GM21786 (cell line): ENCODE results near the gene RCBTB2.

Experiments used
- ATAC-seq: cut with Tn5 transposase; IDR thresholded peaks from one replicate; pipeline ENCODE4 v1.9.1; 2021; ENCODE audit not compliant: unreplicated experiment

The RCBTB2 gene

GRCh38 chr13:48496271-48497161, 36.4 kb downstream of the RCBTB2 start:
- no peak for ATAC-seq

DNA sequence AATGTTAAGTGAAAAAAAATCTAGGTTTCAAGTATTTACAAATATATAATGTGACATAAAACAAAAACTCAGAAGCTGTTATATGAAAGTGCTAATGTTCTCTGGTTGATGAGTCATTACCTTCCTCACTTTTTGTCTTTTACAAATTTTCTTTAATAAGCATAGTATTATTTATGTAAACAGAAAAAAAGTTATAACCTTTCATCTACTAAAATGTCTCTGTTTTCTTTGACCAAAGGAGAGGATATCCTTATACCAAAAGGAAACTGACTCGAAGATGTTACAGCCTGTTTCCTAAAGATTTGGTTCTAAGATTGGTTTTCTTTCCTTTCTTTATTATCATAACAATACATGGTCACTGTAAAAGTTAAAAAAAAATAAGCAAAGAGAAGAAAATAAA, 38.0 kb downstream of the RCBTB2 start:
- ATAC-seq: no peak

DNA sequence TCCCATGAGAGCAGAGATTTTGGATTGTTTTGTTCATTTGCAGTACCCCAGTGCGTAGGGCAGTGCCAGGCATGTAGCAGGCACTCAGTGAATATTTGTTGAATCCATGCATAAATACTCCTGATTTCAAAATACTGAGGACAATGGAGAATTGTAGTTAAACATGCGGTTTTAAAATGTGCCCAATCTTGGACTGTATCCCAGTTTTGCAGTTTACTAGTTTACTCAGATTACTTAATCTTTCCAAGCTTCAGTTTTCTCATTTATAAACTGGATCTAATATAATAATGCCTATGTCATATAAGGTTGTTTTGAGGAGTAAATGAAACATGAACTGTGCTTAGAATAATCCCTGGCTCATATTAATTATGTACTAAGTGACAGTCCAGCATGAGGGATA, 39.0 kb downstream of the RCBTB2 start:
- ATAC-seq: no peak

DNA sequence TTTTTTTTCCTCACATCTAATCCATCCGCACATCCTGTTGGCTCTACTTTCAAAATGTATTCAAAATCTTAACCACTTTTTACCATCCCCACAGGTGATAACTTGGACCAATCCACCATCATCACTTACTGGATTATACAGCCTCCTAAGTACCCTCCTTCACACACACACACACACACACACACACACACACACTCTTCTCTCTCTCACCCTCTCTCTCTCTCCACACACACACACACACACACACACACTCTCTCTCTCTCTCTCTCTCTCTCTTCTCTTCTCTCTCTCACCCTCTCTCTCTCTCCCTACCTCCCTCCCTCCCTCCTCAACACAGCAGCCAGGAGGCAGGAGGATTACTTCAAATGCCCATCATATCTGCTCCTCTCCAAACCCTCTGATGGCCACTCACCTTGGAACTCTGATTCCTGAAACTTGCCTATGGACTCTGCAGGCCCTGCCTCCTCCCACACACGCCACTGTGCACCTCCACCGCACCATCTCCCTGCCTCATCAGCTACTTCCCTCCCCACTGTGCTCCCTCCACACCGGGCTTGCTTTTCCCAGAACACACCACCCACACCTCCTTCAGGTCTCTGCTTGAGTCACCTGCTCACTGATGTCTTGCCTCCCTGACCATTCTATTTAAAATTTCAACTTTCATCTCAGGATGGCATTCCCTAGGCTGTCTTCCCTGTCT, 39.7 kb downstream of the RCBTB2 start:
- no peak for ATAC-seq

DNA sequence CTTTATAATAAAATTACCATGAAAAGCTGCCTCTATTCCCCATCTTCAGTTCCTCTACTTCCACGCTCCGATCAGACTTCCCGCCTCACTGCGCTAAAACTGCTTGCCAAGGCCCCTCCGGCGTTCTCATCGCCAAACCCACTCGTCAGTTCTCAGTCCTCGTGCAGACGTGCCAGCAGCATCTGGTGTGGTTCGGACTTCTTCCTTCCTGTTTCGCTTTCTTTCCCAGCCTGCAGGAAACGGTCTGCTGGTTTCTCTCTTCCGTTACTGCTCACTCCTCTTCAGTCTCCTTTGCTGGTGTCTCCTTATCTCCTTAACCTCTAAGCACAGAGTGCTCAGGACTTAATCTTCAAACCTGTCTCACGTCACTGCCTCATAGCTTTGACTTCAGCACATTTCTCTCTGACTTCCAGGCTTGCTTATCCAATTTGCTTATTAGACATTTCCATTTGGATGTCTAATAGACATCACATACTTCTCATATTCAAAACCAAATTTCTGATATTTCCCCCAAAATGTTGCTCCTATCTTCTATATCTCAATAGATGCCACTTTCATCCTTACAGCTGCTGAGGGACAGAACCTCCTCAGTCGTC, 40.3 kb downstream of the RCBTB2 start:
- ATAC-seq: peak; percentile 78

DNA sequence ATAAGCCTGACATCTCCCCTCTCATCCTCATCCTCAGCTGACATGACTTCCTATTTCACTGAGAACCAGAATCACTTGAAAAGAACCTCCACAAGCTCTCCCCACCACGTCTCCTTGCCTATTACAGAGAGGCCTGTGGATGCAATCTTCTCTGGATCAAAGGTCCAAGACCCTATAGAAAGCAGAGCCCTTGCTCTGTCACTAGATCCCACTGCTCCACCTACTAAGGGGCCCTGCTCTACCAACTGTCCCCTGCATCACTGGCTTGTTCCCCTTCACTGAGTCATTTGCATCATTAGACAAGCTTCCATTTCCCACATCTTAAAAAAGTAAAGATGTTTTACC, 40.8 kb downstream of the RCBTB2 start:
- ATAC-seq: peak; percentile 50

DNA sequence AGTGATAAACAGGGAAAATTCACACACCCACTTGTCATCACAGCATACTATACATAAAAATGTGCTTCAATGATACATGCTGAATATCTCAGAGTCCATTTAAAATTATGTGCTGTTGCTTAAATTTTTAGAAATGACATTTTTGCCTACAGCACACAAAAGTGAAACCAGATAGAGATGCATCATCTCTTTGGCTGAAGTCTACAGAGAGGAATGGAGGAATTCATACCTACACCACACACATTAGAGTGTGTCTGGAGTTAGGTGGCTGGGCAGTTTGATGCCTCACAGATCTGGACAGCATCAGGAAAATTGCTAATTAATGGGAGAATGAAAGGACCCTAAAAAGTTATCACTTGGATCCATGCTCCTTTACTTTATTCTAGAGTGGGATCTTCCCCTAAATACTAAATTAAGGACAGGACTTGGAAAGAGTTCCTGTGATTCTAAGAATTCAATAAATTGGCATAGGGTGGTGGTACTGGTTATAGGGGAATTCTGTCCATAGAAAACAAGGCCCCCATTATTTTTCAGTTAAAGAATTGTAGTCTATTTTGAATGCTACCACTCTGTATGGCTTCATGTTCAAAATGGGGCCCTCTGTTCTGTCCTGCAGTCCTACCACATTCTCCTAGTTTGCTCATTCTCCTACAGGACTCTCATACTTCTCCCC, 41.3 kb downstream of the RCBTB2 start:
- ATAC-seq: no peak

DNA sequence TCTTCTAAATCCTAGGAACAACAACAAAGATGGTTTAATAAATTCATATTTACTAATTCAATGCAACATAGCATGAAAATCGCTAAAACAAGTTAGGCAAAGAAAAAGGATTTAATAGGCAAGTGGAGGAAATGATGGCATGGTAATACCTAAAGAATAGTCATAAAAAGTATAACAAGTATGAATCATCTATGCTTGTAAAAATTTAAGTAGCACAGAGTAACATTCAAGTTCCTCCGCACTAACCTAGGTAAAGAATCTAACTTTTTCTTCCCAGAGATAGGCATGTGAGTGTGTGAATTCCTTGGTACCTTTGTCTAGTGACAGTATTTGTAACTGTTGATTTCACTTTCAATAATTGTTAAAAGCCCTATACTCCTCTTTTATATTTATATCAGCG, 42.6 kb downstream of the RCBTB2 start:
- no peak for ATAC-seq

DNA sequence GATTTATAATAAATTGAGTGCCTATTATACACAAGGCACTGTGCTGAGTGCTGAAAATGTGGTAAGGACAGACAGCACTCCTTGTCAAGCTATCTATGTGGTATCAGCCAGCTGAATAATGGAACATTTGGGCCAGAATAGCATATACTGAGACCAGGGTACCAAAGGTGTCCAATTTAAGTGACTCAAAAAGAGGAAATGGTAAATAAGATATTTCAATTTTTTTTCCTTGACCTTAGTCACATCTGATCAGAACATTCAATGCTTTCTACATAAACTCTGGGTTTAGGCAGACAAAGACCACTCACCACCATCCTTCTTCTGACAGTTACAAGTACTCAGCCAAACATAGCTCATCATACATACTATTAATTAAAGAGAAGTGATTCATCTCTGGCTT, 43.2 kb downstream of the RCBTB2 start:
- no peak for ATAC-seq

DNA sequence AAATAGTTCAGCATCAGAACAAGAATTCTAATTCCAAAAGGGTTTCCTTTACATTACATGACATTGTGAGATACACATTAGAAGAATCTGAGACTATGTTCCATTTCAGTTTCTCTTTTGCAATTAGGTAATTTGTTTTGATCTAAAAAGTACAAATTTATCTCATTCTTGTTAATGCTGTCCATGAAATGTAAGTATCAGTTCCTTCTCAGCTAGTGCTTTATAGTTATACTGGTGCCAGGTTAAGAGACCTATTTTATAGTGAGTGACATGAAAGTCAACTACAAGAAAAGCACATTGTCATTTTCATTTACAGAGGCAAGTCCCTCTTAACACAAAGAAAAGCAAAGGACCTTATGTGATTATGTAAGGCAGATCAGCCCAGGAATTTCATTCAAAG, 43.9 kb downstream of the RCBTB2 start:
- peak; percentile 27 for ATAC-seq

GRCh38 chr13:48487968-48488367, 44.9 kb downstream of the RCBTB2 start:
- no peak for ATAC-seq

GRCh38 chr13:48486836-48487235, 46.0 kb downstream of the RCBTB2 start:
- ATAC-seq: no peak

GRCh38 chr13:48486362-48486761, 46.5 kb downstream of the RCBTB2 start:
- no peak for ATAC-seq

DNA sequence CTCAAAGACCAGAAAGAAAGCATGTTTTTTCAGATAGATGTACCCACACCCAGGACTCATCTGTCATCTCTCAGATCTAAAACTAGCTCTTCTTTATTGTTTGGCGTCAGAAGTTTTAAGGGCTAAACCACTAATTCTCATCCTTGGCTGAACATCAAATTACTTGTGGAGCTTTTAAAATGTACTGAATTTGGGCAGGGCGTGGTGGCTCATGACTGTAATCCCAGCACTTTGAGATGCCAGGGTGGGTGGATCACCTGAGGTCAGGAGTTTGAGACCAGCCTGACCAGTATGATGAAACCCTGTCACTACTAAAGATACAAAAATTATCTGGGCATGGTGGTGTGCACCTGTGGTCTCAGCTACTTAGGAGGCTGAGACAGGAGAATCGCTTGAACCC, 47.4 kb downstream of the RCBTB2 start:
- no peak for ATAC-seq

GRCh38 chr13:48483575-48483974, 49.3 kb downstream of the RCBTB2 start:
- no peak for ATAC-seq

- ATAC-seq: no peak
These were observed 54.5 kb downstream of the RCBTB2 start for GRCh38 chr13:48478391-48478790.

GRCh38 chr13:48477191-48477855, 55.6 kb downstream of the RCBTB2 start:
- ATAC-seq: peak; percentile 67

GRCh38 chr13:48476686-48477085, 56.2 kb downstream of the RCBTB2 start:
- no peak for ATAC-seq

GRCh38 chr13:48476215-48476614, 56.7 kb downstream of the RCBTB2 start:
- ATAC-seq: no peak

DNA sequence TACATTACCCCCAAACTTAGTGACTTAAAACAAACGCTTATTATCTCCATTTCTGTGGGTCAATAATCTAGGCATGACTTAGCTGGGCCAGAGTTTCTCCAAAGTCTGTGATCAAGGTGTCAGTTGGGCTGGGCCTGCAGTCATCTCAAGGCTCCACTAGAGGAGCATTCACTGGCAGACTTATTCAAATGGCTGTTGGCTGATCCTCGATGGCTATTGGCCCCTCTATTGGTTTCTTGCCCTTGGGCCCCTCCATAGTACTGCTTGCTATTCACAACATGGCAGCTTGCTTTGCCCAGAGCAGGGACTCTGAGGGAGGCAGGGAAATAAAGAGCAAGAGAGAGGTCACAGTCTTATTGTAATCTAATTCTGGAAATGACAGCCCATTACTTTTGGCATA, 57.6 kb downstream of the RCBTB2 start:
- no peak for ATAC-seq
